K562 (cell line): ENCODE results near the gene SNAPC5. TPM values are rescaled to one million over a fixed set of nuclear protein-coding genes. Genes with fewer than 3 reads are reported as not detected.

Experiments
- ASH1L ChIP-seq: fragments of 450-650 bp; IDR thresholded peaks from 2 replicates; pipeline ENCODE4 v1.6.1; 2018; ENCODE audit warnings: borderline replicate concordance, mild to moderate bottlenecking, low read depth; ENCODE audit not compliant: partially characterized antibody
- CBFA2T2 ChIP-seq: fragments of 450-650 bp; conservative IDR thresholded peaks from 2 replicates; pipeline ENCODE4 v1.6.1; 2017; ENCODE audit warnings: mild to moderate bottlenecking
- DPF2 ChIP-seq: fragments of 450-650 bp; IDR thresholded peaks from 2 replicates; pipeline ENCODE4 v1.6.1; 2016
- HDAC3 ChIP-seq: fragments of 450-650 bp; IDR thresholded peaks from 2 replicates; pipeline ENCODE4 v1.6.1; 2018; ENCODE audit warnings: borderline replicate concordance, mild to moderate bottlenecking, moderate library complexity; ENCODE audit not compliant: partially characterized antibody
- LEF1 ChIP-seq: fragments of 450-650 bp; IDR thresholded peaks from 2 replicates; pipeline ENCODE4 v1.6.1; 2016; ENCODE audit warnings: mild to moderate bottlenecking
- MAFK ChIP-seq: IDR thresholded peaks from 2 replicates; pipeline ENCODE4 v1.6.1; 2011; ENCODE audit warnings: low read length, improper control_type of control experiment
- NCOA6 ChIP-seq: fragments of 450-650 bp; IDR thresholded peaks from 2 replicates; pipeline ENCODE4 v1.6.1; 2017; ENCODE audit warnings: mild to moderate bottlenecking
- NELFE ChIP-seq: IDR thresholded peaks from 2 replicates; pipeline ENCODE4 v1.6.1; 2011; ENCODE audit warnings: mild to moderate bottlenecking; ENCODE audit not compliant: insufficient read depth, insufficient read length
- PRDM10 ChIP-seq: fragments of 450-650 bp; IDR thresholded peaks from 2 replicates; pipeline ENCODE4 v1.6.1; 2018; ENCODE audit not compliant: partially characterized antibody
- RBM14 ChIP-seq: fragments of 200-400 bp; formaldehyde crosslinking; IDR thresholded peaks from 2 replicates; pipeline ENCODE4 v1.6.1; 2018; ENCODE audit warnings: low read depth, mild to moderate bottlenecking, low read length, moderate library complexity, borderline replicate concordance; ENCODE audit not compliant: insufficient read depth
- RFX5 ChIP-seq: IDR thresholded peaks from 2 replicates; pipeline ENCODE4 v1.6.1; 2011; ENCODE audit warnings: low read depth, mild to moderate bottlenecking, improper control_type of control experiment, low read length
- SAP30 ChIP-seq: fragments of 200-600 bp; sonication (generic); IDR thresholded peaks from 2 replicates; pipeline ENCODE4 v1.6.1; 2012; ENCODE audit warnings: borderline replicate concordance, low read depth, mild to moderate bottlenecking, moderate library complexity, low read length, control low read depth, inconsistent platforms; ENCODE audit not compliant: insufficient read depth, poor library complexity, severe bottlenecking
- SIN3B ChIP-seq: fragments of 450-650 bp; IDR thresholded peaks from 2 replicates; pipeline ENCODE4 v1.6.1; 2017; ENCODE audit warnings: low read depth, mild to moderate bottlenecking, moderate library complexity
- SREBF2 ChIP-seq: sonication (generic); formaldehyde crosslinking; IDR thresholded peaks from 2 replicates; pipeline ENCODE4 v1.4.0; 2020; ENCODE audit warnings: mild to moderate bottlenecking, missing genetic modification reagents
- SRSF1 ChIP-seq: fragments of 200-400 bp; formaldehyde crosslinking; IDR thresholded peaks from 2 replicates; pipeline ENCODE4 v1.6.1; 2017; ENCODE audit warnings: mild to moderate bottlenecking, low read depth, low read length, moderate library complexity
- TAF1 ChIP-seq: IDR thresholded peaks from 2 replicates; pipeline ENCODE4 v1.6.1; 2011; ENCODE audit warnings: mild to moderate bottlenecking, low read length, moderate library complexity; ENCODE audit not compliant: insufficient read depth, control insufficient read depth, severe bottlenecking; ENCODE audit errors: extremely low read depth
- THRAP3 ChIP-seq: fragments of 450-650 bp; IDR thresholded peaks from 2 replicates; pipeline ENCODE4 v1.6.1; 2016; ENCODE audit warnings: mild to moderate bottlenecking, inconsistent platforms, borderline replicate concordance
- ZNF165 ChIP-seq: fragments of 250-450 bp; sonication (Bioruptor Pico); IDR thresholded peaks from 2 replicates; pipeline ENCODE4 v1.4.0; 2020; ENCODE audit warnings: borderline replicate concordance
- ZNF696 ChIP-seq: fragments of 250-450 bp; sonication (Bioruptor Pico); conservative IDR thresholded peaks from 2 replicates; pipeline ENCODE4 v1.4.0; 2020; ENCODE audit warnings: mild to moderate bottlenecking, moderate library complexity
- polyA plus RNA-seq, 8 experiments: library from polyadenylated mRNA; depleted of rRNA in 4 of 8; stranded (reverse) in 5 of 8; unstranded in 3 of 8; fragments of >200 nt; fragmentation: Nextera tagmentation in 2 of 8; fragmentation: Illumina TruSeq in 1 of 8; extraction: Ambion mirVana in 2 of 8; extraction: Trizol in 1 of 8; gene quantifications; 2 replicates each; pipeline versions ENCODE4 v1.2.1 to v1.2.3, GENCODE V29; 2011 to 2014; ENCODE audit warnings: inconsistent platforms in 1 of 8, missing spikeins in 1 of 8
- total RNA-seq, 7 experiments: library from RNA; depleted of rRNA in 6 of 7; stranded (reverse); fragments of >200 nt in 6 of 7; fragmentation: Illumina TruSeq in 2 of 7; extraction: Trizol in 2 of 7; gene quantifications; 2 replicates each; pipeline versions ENCODE4 v1.2.1 to v1.2.3, GENCODE V29; 2011 to 2021; ENCODE audit warnings: low replicate concordance in 1 of 7
- TF ChIP-seq, protein P1 (sequence below), 3 experiments: fragments of 200-800 bp in 1 of 3; fragments of 250-450 bp in 1 of 3; fragments of 450-650 bp in 1 of 3; sonication (Bioruptor Pico) in 1 of 3; sonication (Bioruptor generic) in 1 of 3; formaldehyde crosslinking in 1 of 3; IDR thresholded peaks; 2 replicates each; pipeline versions ENCODE4 v1.6.1 to v1.8.0; 2016 to 2022; ENCODE audit warnings: mild to moderate bottlenecking in 2 of 3, missing genetic modification characterization in 2 of 3, missing compliant biosample characterization in 1 of 3, moderate library complexity in 1 of 3

The SNAPC5 gene
- total and polyA plus RNA-seq, 9 of the 15 experiments (the other 6 are each of a cell fraction or from before 2014, with no cell fraction given), result 52.8 to 155 (median 96.5) TPM

- TF ChIP-seq, protein P1, sequence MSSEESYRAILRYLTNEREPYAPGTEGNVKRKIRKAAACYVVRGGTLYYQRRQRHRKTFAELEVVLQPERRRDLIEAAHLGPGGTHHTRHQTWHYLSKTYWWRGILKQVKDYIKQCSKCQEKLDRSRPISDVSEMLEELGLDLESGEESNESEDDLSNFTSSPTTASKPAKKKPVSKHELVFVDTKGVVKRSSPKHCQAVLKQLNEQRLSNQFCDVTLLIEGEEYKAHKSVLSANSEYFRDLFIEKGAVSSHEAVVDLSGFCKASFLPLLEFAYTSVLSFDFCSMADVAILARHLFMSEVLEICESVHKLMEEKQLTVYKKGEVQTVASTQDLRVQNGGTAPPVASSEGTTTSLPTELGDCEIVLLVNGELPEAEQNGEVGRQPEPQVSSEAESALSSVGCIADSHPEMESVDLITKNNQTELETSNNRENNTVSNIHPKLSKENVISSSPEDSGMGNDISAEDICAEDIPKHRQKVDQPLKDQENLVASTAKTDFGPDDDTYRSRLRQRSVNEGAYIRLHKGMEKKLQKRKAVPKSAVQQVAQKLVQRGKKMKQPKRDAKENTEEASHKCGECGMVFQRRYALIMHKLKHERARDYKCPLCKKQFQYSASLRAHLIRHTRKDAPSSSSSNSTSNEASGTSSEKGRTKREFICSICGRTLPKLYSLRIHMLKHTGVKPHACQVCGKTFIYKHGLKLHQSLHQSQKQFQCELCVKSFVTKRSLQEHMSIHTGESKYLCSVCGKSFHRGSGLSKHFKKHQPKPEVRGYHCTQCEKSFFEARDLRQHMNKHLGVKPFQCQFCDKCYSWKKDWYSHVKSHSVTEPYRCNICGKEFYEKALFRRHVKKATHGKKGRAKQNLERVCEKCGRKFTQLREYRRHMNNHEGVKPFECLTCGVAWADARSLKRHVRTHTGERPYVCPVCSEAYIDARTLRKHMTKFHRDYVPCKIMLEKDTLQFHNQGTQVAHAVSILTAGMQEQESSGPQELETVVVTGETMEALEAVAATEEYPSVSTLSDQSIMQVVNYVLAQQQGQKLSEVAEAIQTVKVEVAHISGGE (CRISPR knock-in tag; IDR thresholded peaks at IDR 0.05), result peak in 1 of 3 experiments; percentile 77; a peak in 1 of 6 replicates
- TF ChIP-seq DPF2 (peak; percentile 48; the same call in 1 of the 2 replicates), NCOA6 (no peak), CBFA2T2 (no peak), SREBF2 (no peak), LEF1 (peak; percentile 53), SAP30 (peak; percentile 96), PRDM10 (peak; percentile 77), SIN3B (peak; percentile 73; the same call in 1 of the 2 replicates), ASH1L (peak; percentile 67), MAFK (no peak), RFX5 (0 out of 2 replicates have a peak, but pooled peaks have one; percentile 16), HDAC3 (peak; percentile 87), ZNF696 (no peak), ZNF165 (CRISPR knock-in tag) (no peak), THRAP3 (no peak), TAF1 (peak; percentile 98), NELFE (peak; percentile 36), SRSF1 (no peak), RBM14 (no peak)
Measured at GRCh38 chr15:66504563-66505429, 7.2 kb upstream of the SNAPC5 start, which contains the start of the genes RPL4 and ZWILCH (continued).
